PC-9 (cell line): ENCODE data around the gene MED13L. TPM values are rescaled to one million over a fixed set of nuclear protein-coding genes. Genes with fewer than 3 reads are reported as not detected.
"Not testable (repeated sequence)": the region's sequence is repeated elsewhere in the genome, so short reads cannot be mapped to it uniquely, and the experiment has no call there.

Experiments used
- BruUV-seq: library from RNA; stranded (reverse); fragments of 400-500 nt; replicated peaks from 2 replicates; lab custom pipeline; 2021; lab: Mats Ljungman, UMichigan
- CTCF ChIA-PET: fragments of 300-600 bp; sonication (Branson Sonifier 250); formaldehyde crosslinking; loops from one replicate; lab custom pipeline; 2022; ENCODE audit warnings: antibody characterized with exemption; lab: Charles Lee
- POLR2A ChIA-PET: fragments of 300-600 bp; sonication (Branson Sonifier 250); formaldehyde crosslinking; loops from one replicate; lab custom pipeline; 2022; ENCODE audit warnings: antibody characterized with exemption; ENCODE audit not compliant: unreplicated experiment; lab: Charles Lee
- DNase-seq, 2 experiments: peaks; one replicate each; pipeline versions ENCODE4 v3.0.0 to v3.0.0-alpha.2; 2015 to 2022; ENCODE audit warnings: mixed read lengths in 1 of 2
- H2AFZ ChIP-seq: fragments of 200-600 bp; sonication (generic); 2 replicates; pipeline ENCODE4 v1.8.1; 2017; ENCODE audit warnings: antibody characterized with exemption
- H3F3A ChIP-seq: fragments of 200-600 bp; sonication (generic); 2 replicates; pipeline ENCODE4 v1.8.1; 2017; ENCODE audit warnings: antibody characterized with exemption, mild to moderate bottlenecking, low read depth; ENCODE audit not compliant: insufficient read depth
- H3K27ac ChIP-seq: fragments of 200-600 bp; sonication (generic); 2 replicates; pipeline ENCODE4 v1.6.1; 2016; ENCODE audit warnings: mixed run types
- H3K27me3 ChIP-seq: fragments of 200-600 bp; sonication (generic); 2 replicates; pipeline ENCODE4 v1.6.1; 2016; ENCODE audit warnings: low read depth, mixed run types; ENCODE audit not compliant: insufficient read depth
- H3K36me3 ChIP-seq: fragments of 200-600 bp; sonication (generic); 2 replicates; pipeline ENCODE4 v1.6.1; 2016; ENCODE audit warnings: low read depth, mixed run types
- H3K4me1 ChIP-seq: fragments of 200-600 bp; sonication (generic); replicated peaks from 2 replicates; pipeline ENCODE4 v1.6.1; 2016; ENCODE audit warnings: mixed run types; ENCODE audit not compliant: insufficient read depth
- H3K4me2 ChIP-seq: fragments of 200-600 bp; sonication (generic); 2 replicates; pipeline ENCODE4 v1.6.1; 2017; ENCODE audit warnings: mixed run types
- H3K4me3 ChIP-seq: fragments of 200-600 bp; sonication (generic); 2 replicates; pipeline ENCODE4 v1.6.1; 2016; ENCODE audit warnings: mixed run types
- H3K79me2 ChIP-seq: fragments of 200-600 bp; sonication (generic); 2 replicates; pipeline ENCODE4 v1.6.1; 2017; ENCODE audit warnings: low read depth, mixed run types
- H3K9me2 ChIP-seq: fragments of 200-600 bp; sonication (generic); 2 replicates; pipeline ENCODE4 v1.8.1; 2017; ENCODE audit warnings: mild to moderate bottlenecking; ENCODE audit not compliant: insufficient read depth
- H3K9me3 ChIP-seq: fragments of 200-600 bp; sonication (generic); 2 replicates; pipeline ENCODE4 v1.8.1; 2016; ENCODE audit warnings: low read depth; ENCODE audit not compliant: insufficient read depth
- H4K20me1 ChIP-seq: fragments of 200-600 bp; sonication (generic); 2 replicates; pipeline ENCODE4 v1.8.1; 2017; ENCODE audit not compliant: insufficient read depth
- EZH2 ChIP-seq: fragments of 200-600 bp; sonication (generic); IDR thresholded peaks from 2 replicates; pipeline ENCODE4 v1.8.0; 2017; ENCODE audit warnings: antibody characterized with exemption, low read depth
- intact Hi-C: fragments of 100-400 bp; cut with micrococcal nuclease; formaldehyde crosslinking; loops from one replicate; pipeline ENCODE4 v1.10.0; 2022; ENCODE audit not compliant: unreplicated experiment
- total RNA-seq: library from RNA; stranded (reverse); gene quantifications from 2 replicates; pipeline ENCODE4 v1.2.3, GENCODE V29; 2021
- TF ChIP-seq, protein P1 (sequence below): fragments of 200-600 bp; sonication (generic); conservative IDR thresholded peaks from 2 replicates; pipeline ENCODE4 v1.6.1; 2017; ENCODE audit warnings: mixed run types, antibody characterized with exemption, mild to moderate bottlenecking, moderate library complexity

The MED13L gene
- total RNA-seq, 1 experiment from 2014 or later, result 89.5 TPM

DNA sequence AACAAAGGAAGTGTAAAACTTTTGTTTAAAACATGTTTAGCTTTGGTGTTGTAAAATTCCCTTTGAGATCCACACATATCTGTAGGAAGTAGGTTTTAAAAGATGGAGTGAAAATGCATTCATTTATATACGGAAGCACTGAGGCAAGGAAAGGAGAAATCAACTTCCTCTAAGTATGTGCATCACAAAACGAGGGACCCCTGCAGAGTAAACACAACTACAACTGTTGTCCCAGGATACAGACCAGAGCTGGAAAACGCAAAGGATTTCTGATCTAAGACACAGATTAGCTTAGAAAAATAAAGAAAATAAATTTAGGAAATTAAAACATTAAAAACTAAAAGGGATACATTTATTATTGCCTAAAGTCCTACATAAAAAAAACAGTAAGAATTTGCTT, 297.6 kb downstream of the MED13L start:
- intact Hi-C loops, result no loop called here
- TF ChIP-seq EZH2, result no peak
- TF ChIP-seq, protein P1, sequence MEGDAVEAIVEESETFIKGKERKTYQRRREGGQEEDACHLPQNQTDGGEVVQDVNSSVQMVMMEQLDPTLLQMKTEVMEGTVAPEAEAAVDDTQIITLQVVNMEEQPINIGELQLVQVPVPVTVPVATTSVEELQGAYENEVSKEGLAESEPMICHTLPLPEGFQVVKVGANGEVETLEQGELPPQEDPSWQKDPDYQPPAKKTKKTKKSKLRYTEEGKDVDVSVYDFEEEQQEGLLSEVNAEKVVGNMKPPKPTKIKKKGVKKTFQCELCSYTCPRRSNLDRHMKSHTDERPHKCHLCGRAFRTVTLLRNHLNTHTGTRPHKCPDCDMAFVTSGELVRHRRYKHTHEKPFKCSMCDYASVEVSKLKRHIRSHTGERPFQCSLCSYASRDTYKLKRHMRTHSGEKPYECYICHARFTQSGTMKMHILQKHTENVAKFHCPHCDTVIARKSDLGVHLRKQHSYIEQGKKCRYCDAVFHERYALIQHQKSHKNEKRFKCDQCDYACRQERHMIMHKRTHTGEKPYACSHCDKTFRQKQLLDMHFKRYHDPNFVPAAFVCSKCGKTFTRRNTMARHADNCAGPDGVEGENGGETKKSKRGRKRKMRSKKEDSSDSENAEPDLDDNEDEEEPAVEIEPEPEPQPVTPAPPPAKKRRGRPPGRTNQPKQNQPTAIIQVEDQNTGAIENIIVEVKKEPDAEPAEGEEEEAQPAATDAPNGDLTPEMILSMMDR, result no peak
- Histone ChIP-seq H3K36me3 (peaks cover 25% of the 10 kb centered on the region), H3K4me1 (no peaks in the 10 kb centered on the region), H3F3A (peaks cover 11% of the 10 kb centered on the region; the same call in 1 of the 2 replicates), H3K9me2 (no peaks in the 10 kb centered on the region), H3K9me3 (no peaks in the 10 kb centered on the region), H4K20me1 (0 out of 2 replicates have a peak, but pooled peaks cover 5% of the 10 kb centered on the region), H3K79me2 (no peaks in the 10 kb centered on the region), H3K4me2 (no peak overlapping the region), H3K27me3 (no peaks in the 10 kb centered on the region), H2AFZ (no peak overlapping the region), H3K27ac (no peak overlapping the region), H3K4me3 (no peak overlapping the region)
- BruUV-seq, result no TSS peak
- ChIA-PET CTCF (no interaction called here), POLR2A (no interaction called here)
- no peak for DNase-seq

DNA sequence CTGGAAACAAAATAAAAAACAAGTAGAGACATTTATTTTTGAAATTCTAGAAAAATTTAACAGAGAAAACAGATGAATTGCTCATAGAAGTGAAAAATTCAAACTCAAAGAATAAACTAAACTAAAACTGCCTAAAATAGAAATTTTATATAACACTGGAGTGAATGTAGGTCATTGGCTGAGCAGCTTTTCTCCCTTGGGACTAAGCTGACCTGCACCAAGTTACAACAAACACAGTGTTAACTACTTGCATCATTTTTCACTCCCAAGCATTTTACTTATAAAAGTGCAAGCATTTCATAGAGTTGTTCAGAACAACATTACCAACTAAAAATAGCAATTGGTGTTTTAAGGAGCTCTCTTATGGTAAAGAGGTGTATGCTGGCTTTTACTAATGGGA, 298.1 kb downstream of the MED13L start:
- no peaks in the 10 kb centered on the region for H3K79me2 ChIP-seq
- H3K4me2 ChIP-seq, result no peak overlapping the region
- peaks cover 11% of the 10 kb centered on the region; the same call in 1 of the 2 replicates for H3F3A ChIP-seq
- H3K27ac ChIP-seq, result no peak overlapping the region
- DNase-seq, result no peak
- peaks cover 25% of the 10 kb centered on the region for H3K36me3 ChIP-seq
- H4K20me1 ChIP-seq, result 0 out of 2 replicates have a peak, but pooled peaks cover 2% of the 10 kb centered on the region
- H3K27me3 ChIP-seq, result no peaks in the 10 kb centered on the region
- no peaks in the 10 kb centered on the region for H3K4me1 ChIP-seq
- intact Hi-C loops, result no loop called here
- TF ChIP-seq EZH2, result no peak
- TF ChIP-seq, protein P1, result no peak
- no peak overlapping the region for H2AFZ ChIP-seq
- no TSS peak for BruUV-seq
- H3K9me3 ChIP-seq, result no peaks in the 10 kb centered on the region
- ChIA-PET POLR2A (no interaction called here), CTCF (no interaction called here)
- H3K4me3 ChIP-seq, result no peak overlapping the region
- no peaks in the 10 kb centered on the region for H3K9me2 ChIP-seq

DNA sequence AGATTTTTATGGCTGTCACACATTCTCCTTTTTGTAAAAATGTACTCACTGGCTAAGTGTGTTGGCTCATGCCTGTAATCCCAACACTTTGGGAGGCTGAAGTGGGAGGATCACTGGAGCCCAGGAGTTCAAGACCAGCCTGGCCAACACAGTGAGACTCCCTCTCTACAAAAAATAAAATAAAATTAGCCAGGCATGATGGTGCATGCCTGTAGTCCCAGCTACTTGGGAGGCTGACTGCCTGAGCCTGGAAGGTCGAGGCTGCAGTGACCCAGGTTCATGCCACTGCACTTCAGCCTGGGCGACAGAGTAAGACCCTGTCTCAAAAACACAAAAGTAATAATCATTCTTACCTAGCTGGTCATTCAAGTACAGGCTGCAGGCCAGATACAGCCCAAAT, 300.7 kb downstream of the MED13L start:
- H3K4me3 ChIP-seq, H3F3A ChIP-seq, POLR2A ChIA-PET, H3K9me3 ChIP-seq, intact Hi-C loops, BruUV-seq, H3K4me1 ChIP-seq, H2AFZ ChIP-seq, H4K20me1 ChIP-seq, DNase-seq, H3K79me2 ChIP-seq, H3K27me3 ChIP-seq, H3K27ac ChIP-seq, H3K9me2 ChIP-seq, H3K4me2 ChIP-seq: not testable (repeated sequence)
- CTCF ChIA-PET, result interaction anchor here (0.5 kb wide), 1 partner anchor 301 kb away, joined by 9 read pairs; no protein-coding TSS in a partner anchor
- peaks cover 13% of the 10 kb centered on the region; the same call in 1 of the 2 replicates for H3K36me3 ChIP-seq

DNA sequence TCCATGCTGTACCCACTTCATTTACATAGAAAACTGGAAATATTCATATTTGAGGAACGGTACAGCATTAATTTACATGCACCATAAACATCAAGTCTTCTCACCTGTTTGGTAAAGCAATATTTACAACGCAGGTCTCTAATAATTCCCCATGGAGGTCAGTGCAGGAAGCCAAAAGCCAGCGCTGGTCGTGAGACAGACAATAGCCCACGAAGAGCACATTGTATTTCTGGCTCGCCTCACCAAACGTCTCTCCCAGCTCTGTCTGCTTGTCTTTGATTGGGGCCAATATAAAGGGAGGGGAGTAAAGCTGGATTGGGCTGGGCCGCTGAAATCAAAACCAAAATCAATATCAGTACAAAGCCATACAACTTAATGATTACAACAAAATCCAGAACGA, 302.1 kb downstream of the MED13L start:
- no peak for TF ChIP-seq EZH2
- TF ChIP-seq, protein P1, result no peak
- Histone ChIP-seq H3K9me3 (no peaks in the 10 kb centered on the region), H3K79me2 (no peaks in the 10 kb centered on the region), H3K27ac (no peak overlapping the region), H4K20me1 (no peaks in the 10 kb centered on the region), H3K4me2 (no peak overlapping the region), H2AFZ (no peak overlapping the region), H3K4me1 (no peaks in the 10 kb centered on the region), H3F3A (no peaks in the 10 kb centered on the region), H3K36me3 (peaks cover 17% of the 10 kb centered on the region; the same call in 1 of the 2 replicates), H3K9me2 (no peaks in the 10 kb centered on the region), H3K27me3 (no peaks in the 10 kb centered on the region), H3K4me3 (no peak overlapping the region)
- ChIA-PET CTCF (interaction anchor here (0.6 to 0.7 kb wide), 3 partner anchors 197 to 451 kb away, joined by 3 to 8 read pairs (median 3); no protein-coding TSS in a partner anchor), POLR2A (no interaction called here)
- DNase-seq, result no peak
- intact Hi-C loops, result no loop called here
- BruUV-seq, result no TSS peak
